GM12878 (cell line): Measurements from ENCODE around the gene LRWD1. TPM values are rescaled to one million over a fixed set of nuclear protein-coding genes. Genes with fewer than 3 reads are reported as not detected.

Experiments used
- BCL3 ChIP-seq: IDR thresholded peaks from 2 replicates; pipeline ENCODE4 v1.6.1; 2011; ENCODE audit warnings: borderline replicate concordance, low read depth, mild to moderate bottlenecking, moderate library complexity, low read length; ENCODE audit not compliant: insufficient read depth, poor library complexity, severe bottlenecking
- CBX3 ChIP-seq: fragments of 200-600 bp; sonication (generic); IDR thresholded peaks from 2 replicates; pipeline ENCODE4 v1.6.1; 2016; ENCODE audit warnings: low read depth, borderline replicate concordance
- E4F1 ChIP-seq: fragments of 450-650 bp; IDR thresholded peaks from 2 replicates; pipeline ENCODE4 v1.6.1; 2018; ENCODE audit warnings: borderline replicate concordance, mild to moderate bottlenecking; ENCODE audit not compliant: partially characterized antibody
- ELK1 ChIP-seq: IDR thresholded peaks from 2 replicates; pipeline ENCODE4 v1.6.1; 2012; ENCODE audit warnings: low read depth, low read length, improper control_type of control experiment
- EP300 ChIP-seq, 2 experiments: fragments of 150-350 bp in 1 of 2; IDR thresholded peaks; 2 replicates each; pipeline ENCODE4 v1.6.1; 2011 to 2012; ENCODE audit warnings: low read depth in 2 of 2, low read length in 2 of 2, borderline replicate concordance in 1 of 2, improper control_type of control experiment in 1 of 2, inconsistent platforms in 1 of 2; ENCODE audit not compliant: control insufficient read depth in 1 of 2
- FOS ChIP-seq: IDR thresholded peaks from 3 replicates; pipeline ENCODE4 v1.6.1; 2011; ENCODE audit warnings: borderline replicate concordance; ENCODE audit not compliant: insufficient read length; ENCODE audit errors: extremely low read depth
- HSF1 ChIP-seq: fragments of 150-350 bp; IDR thresholded peaks from 2 replicates; pipeline ENCODE4 v1.6.1; 2014; ENCODE audit warnings: mild to moderate bottlenecking, low read depth, low read length
- IRF3 ChIP-seq: fragments of 450-650 bp; IDR thresholded peaks from 2 replicates; pipeline ENCODE4 v1.6.1; 2014; ENCODE audit warnings: mild to moderate bottlenecking
- KAT2A ChIP-seq: conservative IDR thresholded peaks from 2 replicates; pipeline ENCODE4 v1.6.1; 2011; ENCODE audit warnings: low read depth, low read length; ENCODE audit not compliant: control insufficient read depth
- NRF1 ChIP-seq: conservative IDR thresholded peaks from 2 replicates; pipeline ENCODE4 v1.6.1; 2011; ENCODE audit warnings: mild to moderate bottlenecking, low read depth, low read length, improper control_type of control experiment
- PAX5 ChIP-seq: IDR thresholded peaks from 2 replicates; pipeline ENCODE4 v1.6.1; 2011; ENCODE audit warnings: low read depth, low read length, borderline replicate concordance
- RCOR1 ChIP-seq: conservative IDR thresholded peaks from 2 replicates; pipeline ENCODE4 v1.6.1; 2012; ENCODE audit warnings: low read depth, low read length, improper control_type of control experiment
- SRF ChIP-seq, 2 experiments: IDR thresholded peaks; 2 replicates each; pipeline ENCODE4 v1.6.1; 2011; ENCODE audit warnings: low read depth in 2 of 2, low read length in 2 of 2, mild to moderate bottlenecking in 1 of 2, moderate library complexity in 1 of 2
- TBL1XR1 ChIP-seq: IDR thresholded peaks from 2 replicates; pipeline ENCODE4 v1.6.1; 2012; ENCODE audit warnings: low read depth, low read length, improper control_type of control experiment
- TCF7 ChIP-seq: IDR thresholded peaks from 2 replicates; pipeline ENCODE4 v1.6.1; 2014; ENCODE audit warnings: antibody characterized with exemption, borderline replicate concordance
- ZBTB4 ChIP-seq: fragments of 450-650 bp; formaldehyde crosslinking; IDR thresholded peaks from 2 replicates; pipeline ENCODE4 v1.4.0; 2022; ENCODE audit warnings: mild to moderate bottlenecking, moderate library complexity
- ZNF622 ChIP-seq: fragments of 450-650 bp; IDR thresholded peaks from 2 replicates; pipeline ENCODE4 v1.6.1; 2017; ENCODE audit warnings: mild to moderate bottlenecking, inconsistent platforms
- polyA plus RNA-seq, 11 experiments: library from polyadenylated mRNA; depleted of rRNA in 4 of 11; unstranded in 6 of 11; stranded (reverse) in 5 of 11; fragments of >200 nt; fragmentation: Nextera tagmentation in 4 of 11; fragmentation: Illumina TruSeq in 1 of 11; extraction: Ambion mirVana in 4 of 11; extraction: Trizol in 1 of 11; gene quantifications; 1 replicate in 1 of 11; 2 replicates in 10 of 11; pipeline versions ENCODE4 v1.2.1 to v1.2.3, GENCODE V29; 2011 to 2016; ENCODE audit warnings: inconsistent platforms in 2 of 11, missing spikeins in 2 of 11, low read depth in 1 of 11
- total RNA-seq, 4 experiments: library from RNA; depleted of rRNA in 3 of 4; stranded (reverse); fragments of >200 nt in 3 of 4; fragmentation: Illumina TruSeq in 1 of 4; extraction: Trizol in 1 of 4; gene quantifications; 2 replicates each; pipeline versions ENCODE4 v1.2.1 to v1.2.3, GENCODE V29; 2013 to 2021

Gene LRWD1
- total and polyA plus RNA-seq, 10 of the 15 experiments (the other 5 are each of a cell fraction or from before 2014, with no cell fraction given) = 0.40 to 64.4 (median 26.1) TPM

- no peak for TF ChIP-seq E4F1
- TF ChIP-seq NRF1 = no peak
- TF ChIP-seq EP300 (IDR thresholded peaks at IDR 0.05; ENCODE audit: borderline replicate concordance in 1 of 2, control insufficient read depth in 1 of 2, low read depth in 2 of 2, low read length in 2 of 2) = peak; percentile 78 to 86; a peak in 3 of 4 replicates
- 0 out of 2 replicates have a peak, but pooled peaks have one; percentile 15 for TF ChIP-seq RCOR1
- no peak for TF ChIP-seq IRF3
- TF ChIP-seq TBL1XR1 = peak; percentile 46; the same call in 1 of the 2 replicates
- TF ChIP-seq KAT2A = no peak
- TF ChIP-seq ZBTB4 = no peak; the same call in 1 of the 2 replicates
- no peak for TF ChIP-seq ELK1
- TF ChIP-seq PAX5 = peak; percentile 85
- no peak for TF ChIP-seq BCL3
- TF ChIP-seq TCF7 = no peak
- no peak for TF ChIP-seq HSF1
- 0 out of 4 replicates have a peak, but pooled peaks of 1 of the 2 experiments have one; percentile 18 for TF ChIP-seq SRF (IDR thresholded peaks at IDR 0.05; ENCODE audit: low read depth in 2 of 2, low read length in 2 of 2)
- no peak for TF ChIP-seq CBX3
- TF ChIP-seq FOS = no peak
- no peak for TF ChIP-seq ZNF622
Observed at GRCh38 chr7:102425639-102426267, 39.0 kb upstream of the LRWD1 start (continued).
